ENCODE results near the gene MUC2.

The MUC2 gene

DNA sequence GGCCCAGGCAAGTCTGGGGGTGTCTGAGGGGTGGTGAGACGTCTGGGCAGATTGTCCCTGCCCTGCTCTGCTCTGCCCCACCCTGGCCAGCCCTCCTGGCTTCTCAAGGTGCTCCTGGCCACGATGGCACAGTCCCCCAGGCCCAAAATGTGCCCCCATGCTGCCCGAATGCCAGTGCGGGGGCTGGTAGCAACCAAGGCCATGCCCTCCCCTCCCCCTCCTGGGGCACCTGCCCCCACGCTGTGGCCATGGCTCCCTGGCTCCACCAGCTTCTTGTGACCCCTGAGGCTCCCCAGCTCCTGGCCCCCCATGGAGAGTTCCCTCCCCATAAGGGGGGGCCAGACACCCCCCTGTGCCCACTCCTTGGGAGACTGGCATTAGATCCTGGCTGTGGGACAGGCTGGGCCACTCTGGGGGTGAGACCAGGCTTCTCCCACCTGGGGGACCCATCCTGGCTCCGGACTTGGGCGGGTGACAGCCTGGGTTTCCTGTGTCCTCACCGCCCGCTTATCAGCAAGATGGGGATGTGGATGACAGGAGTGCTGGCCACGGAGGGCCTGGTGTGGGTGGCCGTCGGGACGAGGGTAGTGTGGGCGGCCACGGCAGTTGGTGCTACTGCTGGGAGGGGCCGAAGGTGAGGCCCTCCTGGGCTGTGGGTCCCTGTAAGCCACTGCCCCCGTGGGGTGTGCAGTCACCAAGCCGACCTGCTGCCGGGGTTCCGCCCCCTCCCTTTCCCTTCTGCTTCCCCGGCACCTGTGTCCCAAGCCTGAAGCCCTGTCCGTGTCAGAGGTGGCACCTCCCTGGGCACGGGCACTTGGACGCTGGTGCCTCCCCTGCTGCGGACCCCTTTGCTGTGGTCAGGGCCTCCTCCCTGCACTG lies 22.3 kb upstream of the MUC2 start:
- no peak for DNase-seq (ENCODE audit: extremely low spot score)
- ChIA-PET CTCF (interaction anchor here (1.0 kb wide), 1 partner anchor 8 kb away, joined by 4 read pairs; no protein-coding TSS in a partner anchor), POLR2A (no interaction called here)
- no peak for TF ChIP-seq ZNF384 (IDR thresholded peaks at IDR 0.05)
- no peak for TF ChIP-seq BHLHE40 (IDR thresholded peaks at IDR 0.05; ENCODE audit: borderline replicate concordance)
- TF ChIP-seq SP1 (IDR thresholded peaks at IDR 0.05): no peak
- no peak for TF ChIP-seq FOXA1 (IDR thresholded peaks at IDR 0.05)
- no peak for TF ChIP-seq NFRKB (IDR thresholded peaks at IDR 0.05)
- TF ChIP-seq LEF1 (IDR thresholded peaks at IDR 0.05; ENCODE audit: borderline replicate concordance): no peak
- TF ChIP-seq, protein P1, sequence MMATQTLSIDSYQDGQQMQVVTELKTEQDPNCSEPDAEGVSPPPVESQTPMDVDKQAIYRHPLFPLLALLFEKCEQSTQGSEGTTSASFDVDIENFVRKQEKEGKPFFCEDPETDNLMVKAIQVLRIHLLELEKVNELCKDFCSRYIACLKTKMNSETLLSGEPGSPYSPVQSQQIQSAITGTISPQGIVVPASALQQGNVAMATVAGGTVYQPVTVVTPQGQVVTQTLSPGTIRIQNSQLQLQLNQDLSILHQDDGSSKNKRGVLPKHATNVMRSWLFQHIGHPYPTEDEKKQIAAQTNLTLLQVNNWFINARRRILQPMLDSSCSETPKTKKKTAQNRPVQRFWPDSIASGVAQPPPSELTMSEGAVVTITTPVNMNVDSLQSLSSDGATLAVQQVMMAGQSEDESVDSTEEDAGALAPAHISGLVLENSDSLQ (IDR thresholded peaks at IDR 0.05): no peak
- TF ChIP-seq L3MBTL2 (conservative IDR thresholded peaks at IDR 0.05): no peak
- no peak for TF ChIP-seq TARDBP (IDR thresholded peaks at IDR 0.05)
- no peak for TF ChIP-seq FOXK2 (IDR thresholded peaks at IDR 0.05)
- TF ChIP-seq ELF4 (IDR thresholded peaks at IDR 0.05): no peak
- TF ChIP-seq ARNT (IDR thresholded peaks at IDR 0.05): no peak
- TF ChIP-seq HDGF (IDR thresholded peaks at IDR 0.05; ENCODE audit: borderline replicate concordance): no peak
- no peak for TF ChIP-seq SUZ12 (IDR thresholded peaks at IDR 0.05)

DNA sequence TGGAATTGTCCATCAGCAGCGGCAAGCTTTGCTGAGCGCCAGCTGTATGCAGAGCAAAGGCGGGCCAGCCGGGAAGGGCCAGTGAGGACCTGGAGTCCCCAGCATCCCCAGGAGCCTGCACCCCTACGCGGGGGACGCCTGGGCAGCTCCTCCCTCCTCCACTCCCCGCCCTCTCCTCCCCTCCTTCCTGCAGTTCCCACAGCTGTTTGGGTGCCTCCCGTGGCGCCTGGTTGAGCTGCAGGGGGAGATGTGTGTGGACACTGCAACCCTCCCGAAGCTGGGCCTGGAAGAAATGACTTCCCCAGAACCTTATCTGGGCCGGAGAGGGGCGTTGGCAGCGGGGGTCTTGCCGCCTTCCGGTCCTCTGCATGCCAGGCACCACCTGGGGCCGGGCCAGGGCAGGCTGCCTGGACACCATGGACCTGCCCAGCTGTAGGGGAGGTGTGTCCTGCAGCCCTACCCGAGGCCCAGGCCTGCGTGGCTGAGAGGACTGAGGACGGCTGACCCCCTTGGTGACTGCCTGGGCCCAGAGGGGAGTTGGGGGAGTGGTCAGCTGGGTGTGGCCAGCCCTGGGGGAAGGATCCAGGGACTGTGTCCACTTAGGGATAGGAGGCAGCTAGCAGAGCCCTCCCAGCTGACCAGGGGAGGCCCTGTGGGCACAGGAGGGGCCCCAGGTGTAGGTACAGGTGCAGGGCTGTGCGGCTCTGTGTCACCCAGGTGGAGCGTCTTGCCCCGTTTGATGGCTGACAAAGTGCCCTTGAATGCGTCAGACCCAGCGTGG lies 21.4 kb upstream of the MUC2 start:
- TF ChIP-seq FOXM1 (IDR thresholded peaks at IDR 0.05; ENCODE audit: borderline replicate concordance) (no peak), ZNF384 (IDR thresholded peaks at IDR 0.05) (no peak), FOXK2 (IDR thresholded peaks at IDR 0.05) (no peak), TARDBP (IDR thresholded peaks at IDR 0.05) (no peak), NFRKB (IDR thresholded peaks at IDR 0.05) (no peak), FOXA1 (IDR thresholded peaks at IDR 0.05) (no peak), SP1 (IDR thresholded peaks at IDR 0.05) (no peak), L3MBTL2 (conservative IDR thresholded peaks at IDR 0.05) (no peak), ARNT (IDR thresholded peaks at IDR 0.05) (no peak), HDGF (IDR thresholded peaks at IDR 0.05; ENCODE audit: borderline replicate concordance) (no peak), LEF1 (IDR thresholded peaks at IDR 0.05; ENCODE audit: borderline replicate concordance) (no peak), ELF4 (IDR thresholded peaks at IDR 0.05) (no peak), BHLHE40 (IDR thresholded peaks at IDR 0.05; ENCODE audit: borderline replicate concordance) (no peak), SUZ12 (IDR thresholded peaks at IDR 0.05) (no peak), CTBP1 (IDR thresholded peaks at IDR 0.05; ENCODE audit: borderline replicate concordance) (no peak)
- TF ChIP-seq, protein P1 (IDR thresholded peaks at IDR 0.05): no peak
- POLR2A ChIA-PET: no interaction called here
- CTCF ChIA-PET: no interaction called here
- no peak for DNase-seq (ENCODE audit: extremely low spot score)

DNA sequence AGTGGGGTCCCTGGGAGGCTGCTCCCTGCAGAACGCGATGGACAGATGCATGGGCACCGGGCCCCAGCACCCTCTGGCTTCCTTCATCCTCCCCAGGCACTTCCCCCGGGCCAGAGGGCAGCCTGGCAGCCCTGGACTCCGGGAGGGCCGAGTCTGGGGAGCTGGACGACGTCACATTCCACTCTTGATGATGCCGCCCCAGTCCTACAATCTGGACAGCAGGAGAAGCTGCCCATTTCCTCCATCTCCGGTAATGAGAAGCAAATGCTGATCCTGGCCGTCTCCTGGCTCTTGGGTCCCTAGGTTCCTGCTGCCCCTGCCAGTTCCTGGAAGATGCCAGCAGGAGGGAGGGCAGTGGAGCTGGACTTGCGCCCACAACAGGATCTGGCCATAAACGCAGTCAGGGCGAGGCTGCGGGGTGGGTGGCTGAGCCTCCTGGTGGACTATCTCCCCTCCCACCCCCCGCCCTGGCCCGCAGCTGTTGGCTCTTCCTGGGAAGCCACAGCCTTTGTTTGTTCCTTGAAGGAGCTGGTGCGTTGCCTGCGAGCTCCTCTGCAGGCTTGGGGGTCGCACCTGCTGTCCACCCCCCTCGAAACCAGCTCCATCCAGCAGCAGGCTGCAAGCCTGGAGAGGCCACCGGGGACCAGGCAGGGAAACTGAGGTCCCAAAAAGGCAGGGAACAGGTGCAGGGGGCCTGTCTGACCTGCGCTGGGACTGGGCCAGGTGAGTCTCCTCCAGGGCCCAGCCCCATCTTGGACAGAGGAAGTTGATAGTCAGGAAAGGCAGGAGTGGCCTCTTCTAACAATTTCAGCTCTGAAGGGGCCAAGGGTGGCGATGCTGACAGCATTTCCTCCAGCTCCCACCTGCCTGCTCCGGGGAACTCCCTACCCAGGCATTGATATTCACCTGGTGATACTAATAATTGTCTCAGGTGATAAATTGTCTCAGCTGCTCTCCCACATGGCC lies 20.2 kb upstream of the MUC2 start:
- DNase-seq (ENCODE audit: extremely low spot score): no peak
- ChIA-PET POLR2A (no interaction called here), CTCF (interaction anchor here (1.0 kb wide), 1 partner anchor 16 kb away, joined by 3 read pairs; no protein-coding TSS in a partner anchor)
- TF ChIP-seq TARDBP (IDR thresholded peaks at IDR 0.05) (no peak), ELF4 (IDR thresholded peaks at IDR 0.05) (no peak), FOXK2 (IDR thresholded peaks at IDR 0.05) (no peak), CTBP1 (IDR thresholded peaks at IDR 0.05; ENCODE audit: borderline replicate concordance) (no peak), SUZ12 (IDR thresholded peaks at IDR 0.05) (no peak), ZNF384 (IDR thresholded peaks at IDR 0.05) (no peak), L3MBTL2 (conservative IDR thresholded peaks at IDR 0.05) (no peak), LEF1 (IDR thresholded peaks at IDR 0.05; ENCODE audit: borderline replicate concordance) (no peak), SP1 (IDR thresholded peaks at IDR 0.05) (no peak), FOXA1 (IDR thresholded peaks at IDR 0.05) (no peak), NFRKB (IDR thresholded peaks at IDR 0.05) (no peak)
- TF ChIP-seq, protein P1 (IDR thresholded peaks at IDR 0.05): no peak

DNA sequence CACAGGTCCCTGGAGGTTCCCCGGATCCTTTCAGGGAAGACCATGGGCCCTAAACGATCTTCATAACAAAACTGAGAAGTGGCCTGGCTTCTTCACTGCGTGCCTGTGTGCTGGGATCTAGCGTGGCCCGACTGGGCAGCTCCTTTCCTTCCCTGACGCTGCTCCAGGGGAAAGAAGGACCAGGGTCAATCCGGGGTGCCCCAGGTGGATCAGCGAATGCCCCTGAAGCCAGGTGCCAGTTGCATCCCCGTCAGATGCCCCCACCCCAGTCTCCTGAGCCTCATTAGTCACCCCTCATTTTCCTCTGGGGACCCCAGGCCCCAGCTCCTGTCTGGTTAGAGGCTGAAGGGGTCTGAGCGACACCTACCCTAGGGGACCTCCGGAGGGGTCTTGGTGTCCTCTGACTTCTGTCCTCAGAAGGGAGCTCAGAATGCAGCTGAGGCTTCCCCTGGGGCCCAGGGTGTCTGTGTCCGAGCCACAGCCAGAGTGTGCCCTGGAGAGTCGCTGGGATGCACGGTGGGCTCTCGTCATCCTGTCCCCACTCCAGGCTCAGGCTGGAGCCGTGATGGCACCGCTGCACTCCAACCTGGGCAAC lies 19.5 kb upstream of the MUC2 start:
- DNase-seq (ENCODE audit: extremely low spot score): no peak
- ChIA-PET POLR2A (no interaction called here), CTCF (interaction anchor here (1.0 kb wide), 1 partner anchor 16 kb away, joined by 3 read pairs; no protein-coding TSS in a partner anchor)
- TF ChIP-seq BHLHE40 (IDR thresholded peaks at IDR 0.05; ENCODE audit: borderline replicate concordance): no peak
- TF ChIP-seq ELF4 (IDR thresholded peaks at IDR 0.05): no peak

All from HEK293T (cell line).